GM21526 (cell line): ENCODE measurements around the gene CARD11.
"Not testable (repeated sequence)": the region's sequence is repeated elsewhere in the genome, so short reads cannot be mapped to it uniquely, and the experiment has no call there.

Experiments
- ATAC-seq: cut with Tn5 transposase; IDR thresholded peaks from one replicate; pipeline ENCODE4 v1.9.1; 2021; ENCODE audit warnings: moderate library complexity; ENCODE audit not compliant: unreplicated experiment, low FRiP score

CARD11 gene

DNA sequence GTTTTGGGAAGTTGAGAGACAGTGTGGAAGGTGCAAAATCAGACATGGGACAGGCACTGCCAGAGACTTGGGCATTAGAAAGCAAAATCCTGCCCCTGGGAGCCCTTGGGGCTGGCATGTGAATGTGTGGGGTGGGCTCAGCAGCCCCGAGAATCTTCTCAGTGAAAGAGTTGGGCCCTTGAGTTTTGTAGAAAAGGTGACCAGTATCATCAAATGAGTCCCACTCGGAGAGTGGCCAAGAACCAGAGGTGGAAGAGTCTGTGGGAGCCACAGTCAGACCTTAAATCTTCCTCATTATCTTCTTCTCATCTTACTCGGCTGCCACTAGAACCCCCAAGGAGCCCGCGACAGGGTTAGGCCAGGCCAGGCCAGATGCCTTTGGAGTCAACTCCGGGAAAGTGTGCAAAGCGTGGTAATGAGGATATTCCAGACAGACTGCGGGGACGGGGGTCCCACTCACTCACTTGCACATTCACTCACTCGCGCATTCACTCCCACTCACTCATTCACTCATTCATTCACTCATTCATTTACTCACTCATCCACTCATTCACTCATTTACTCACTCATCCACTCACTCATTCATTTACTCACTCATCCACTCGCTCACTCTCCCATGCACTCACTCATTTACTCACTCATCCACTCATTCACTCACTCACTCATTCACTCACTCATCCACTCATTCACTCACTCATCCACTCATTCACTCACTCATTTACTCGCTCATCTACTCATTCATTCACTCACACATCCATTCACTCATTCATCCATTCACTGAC is 74.9 kb downstream of the CARD11 start:
- ATAC-seq = no peak

DNA sequence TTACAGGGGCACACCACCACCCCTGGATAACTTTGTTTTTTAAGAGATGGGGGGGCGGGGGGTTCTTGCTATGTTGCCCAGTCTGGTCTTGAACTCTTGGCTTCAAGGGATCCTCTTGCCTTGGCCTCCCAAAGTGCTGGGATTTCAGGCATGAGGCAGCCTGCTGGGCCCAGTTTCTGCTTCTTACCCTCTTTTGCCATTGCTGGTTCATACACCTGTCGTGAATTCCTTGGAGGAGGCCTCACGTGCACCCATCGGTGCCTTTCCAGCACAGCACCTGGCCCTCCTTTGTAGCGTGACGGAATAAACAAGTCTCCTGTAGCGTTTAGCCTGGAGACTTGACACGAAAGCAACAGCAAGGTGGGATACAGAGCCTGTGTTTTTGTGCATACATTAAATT is 75.5 kb downstream of the CARD11 start:
- ATAC-seq = no peak

DNA sequence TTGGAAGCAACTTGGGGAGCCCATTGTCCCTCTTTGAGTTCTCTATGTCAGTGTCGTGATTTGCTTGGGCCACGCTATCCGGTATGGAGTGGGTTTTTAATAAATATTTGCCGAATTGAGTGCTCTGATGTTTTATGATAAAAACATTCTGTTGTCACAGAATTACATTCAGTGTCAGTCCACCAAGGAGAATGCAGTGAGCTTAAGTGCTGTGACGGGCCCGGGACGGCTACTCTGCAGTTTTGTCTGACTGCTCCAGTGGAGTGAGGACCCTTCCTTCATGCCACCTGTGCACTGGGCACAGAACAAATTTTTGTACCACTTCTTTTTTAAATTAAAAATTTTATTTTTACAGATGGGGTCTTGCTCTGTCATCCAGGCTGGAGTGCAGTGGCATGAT is 76.0 kb downstream of the CARD11 start:
- no peak for ATAC-seq

DNA sequence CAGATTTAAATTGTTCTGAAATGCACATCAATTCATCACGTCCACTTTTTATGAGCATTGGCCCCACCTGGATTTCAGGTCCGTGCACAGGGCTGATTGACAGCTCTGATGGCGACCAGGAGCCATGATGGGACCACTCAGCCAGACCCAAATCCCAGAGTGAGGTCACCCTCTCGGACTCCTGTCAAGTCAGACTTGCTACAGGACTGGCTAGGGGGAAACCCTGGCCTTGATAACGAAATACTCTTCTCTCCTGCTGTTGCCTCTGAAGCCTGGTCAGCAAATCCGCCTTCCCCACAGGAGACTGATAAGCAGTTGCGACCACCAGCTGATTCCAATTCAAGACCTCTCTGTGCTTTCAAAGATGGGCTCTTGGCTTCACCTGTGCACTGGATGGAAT is 76.4 kb downstream of the CARD11 start:
- ATAC-seq = no peak

DNA sequence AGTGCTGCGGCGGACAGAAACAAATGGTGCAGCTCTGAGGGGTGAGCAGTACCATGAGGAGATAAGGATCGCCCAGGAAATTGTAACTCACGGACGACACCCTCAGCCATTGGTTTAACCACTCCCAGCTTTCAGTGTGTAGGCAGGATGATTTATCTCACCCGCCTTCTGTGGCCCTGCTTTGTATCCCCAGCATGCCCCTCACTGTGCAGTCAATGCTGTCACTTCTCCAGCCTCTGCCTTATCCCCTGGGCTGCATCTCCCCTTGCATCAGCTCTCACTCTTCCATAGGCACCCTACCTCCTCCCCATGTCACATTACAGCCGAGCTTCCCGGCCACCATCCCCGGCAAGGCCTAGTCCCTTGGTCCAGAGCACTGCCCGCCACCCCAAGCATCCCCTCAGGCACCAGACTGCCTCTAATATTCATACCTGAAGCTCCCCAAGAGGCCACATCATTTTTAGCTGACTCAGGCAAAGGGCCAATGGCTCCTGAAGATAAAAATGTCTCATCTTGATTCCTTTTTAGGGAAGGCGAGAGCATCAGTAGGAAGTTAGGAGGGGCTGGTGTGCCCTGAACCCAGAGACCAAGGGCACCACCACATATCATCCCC is 77.1 kb downstream of the CARD11 start:
- no peak for ATAC-seq

DNA sequence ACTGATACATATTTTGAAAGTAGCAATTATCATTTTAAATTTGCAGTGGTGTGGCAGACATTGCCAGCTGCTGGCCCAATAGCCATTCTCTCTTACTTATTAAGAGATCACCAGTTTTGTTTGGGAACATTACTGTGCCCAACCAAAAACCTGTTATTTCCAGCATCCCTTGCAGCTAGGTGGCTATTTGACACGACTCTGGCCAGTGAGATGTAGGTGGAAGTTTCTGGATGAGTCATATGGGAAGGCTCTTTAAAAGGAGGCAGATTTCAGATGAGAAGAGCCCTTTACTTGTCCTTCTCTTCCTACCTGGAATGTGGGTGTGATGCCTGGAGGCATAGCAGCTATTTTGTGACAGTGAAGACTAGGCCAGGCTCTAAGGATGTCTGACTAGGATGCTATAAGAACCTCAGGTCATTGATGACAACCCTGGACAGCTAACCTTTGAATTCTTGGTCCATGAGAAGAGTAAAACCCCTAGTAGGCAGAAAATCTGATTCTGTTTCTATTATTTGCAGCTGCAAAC is 77.9 kb downstream of the CARD11 start:
- ATAC-seq = no peak

DNA sequence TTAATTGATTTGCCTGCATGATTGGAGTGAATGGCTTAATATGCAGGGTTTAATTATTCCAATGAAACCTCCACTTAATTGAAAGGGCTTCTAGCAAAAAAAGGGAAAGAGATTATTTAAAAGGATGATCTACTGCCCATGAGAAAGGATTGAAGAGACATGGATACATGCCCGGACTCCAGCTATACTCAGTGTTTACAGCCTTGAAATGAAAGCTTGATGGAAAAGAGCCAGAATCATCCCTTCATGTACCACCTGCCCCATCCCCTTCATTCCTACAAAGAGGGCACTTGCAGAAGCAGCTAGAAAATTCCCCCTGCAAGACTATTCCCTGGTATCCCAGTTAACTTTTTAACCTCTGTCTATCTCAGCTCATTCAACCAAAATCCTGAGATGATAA is 78.4 kb downstream of the CARD11 start:
- no peak for ATAC-seq

DNA sequence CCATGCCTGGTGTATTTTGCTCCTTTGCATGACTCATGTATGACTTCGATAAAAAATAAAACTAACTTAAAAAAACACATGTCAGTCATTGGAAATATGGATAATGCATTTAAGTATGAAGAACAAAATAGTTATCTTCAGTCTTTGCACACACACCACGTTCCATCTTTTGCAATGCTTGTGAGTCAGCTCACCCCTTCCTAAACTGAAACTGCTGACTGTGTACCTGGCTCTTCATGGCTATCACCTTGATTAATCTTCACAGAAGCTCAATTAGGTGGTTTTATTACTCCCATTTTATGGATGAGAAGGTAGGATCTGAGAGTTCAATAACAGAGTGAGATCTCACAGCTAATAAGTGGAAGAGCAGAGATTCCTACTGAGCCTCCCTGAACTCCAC is 79.5 kb downstream of the CARD11 start:
- no peak for ATAC-seq

DNA sequence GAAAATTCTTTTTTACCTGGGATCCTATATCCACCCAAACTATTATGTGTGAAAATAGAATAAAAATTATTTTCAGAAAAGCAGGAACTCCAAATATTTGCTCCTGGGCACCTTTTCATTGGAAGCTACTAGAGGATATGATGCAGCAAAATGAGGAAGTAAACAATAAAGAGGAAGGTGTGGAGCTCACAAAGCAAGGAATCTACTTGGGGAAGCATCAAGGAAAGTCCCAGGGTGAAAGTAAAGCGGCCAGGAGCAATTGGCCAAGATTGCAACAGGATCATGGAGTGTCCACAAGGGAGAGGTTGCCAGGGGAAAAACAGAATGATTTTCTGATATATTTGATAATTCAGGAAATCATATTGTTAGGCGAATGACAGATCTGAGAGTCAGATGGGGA is 80.8 kb downstream of the CARD11 start:
- no peak for ATAC-seq

DNA sequence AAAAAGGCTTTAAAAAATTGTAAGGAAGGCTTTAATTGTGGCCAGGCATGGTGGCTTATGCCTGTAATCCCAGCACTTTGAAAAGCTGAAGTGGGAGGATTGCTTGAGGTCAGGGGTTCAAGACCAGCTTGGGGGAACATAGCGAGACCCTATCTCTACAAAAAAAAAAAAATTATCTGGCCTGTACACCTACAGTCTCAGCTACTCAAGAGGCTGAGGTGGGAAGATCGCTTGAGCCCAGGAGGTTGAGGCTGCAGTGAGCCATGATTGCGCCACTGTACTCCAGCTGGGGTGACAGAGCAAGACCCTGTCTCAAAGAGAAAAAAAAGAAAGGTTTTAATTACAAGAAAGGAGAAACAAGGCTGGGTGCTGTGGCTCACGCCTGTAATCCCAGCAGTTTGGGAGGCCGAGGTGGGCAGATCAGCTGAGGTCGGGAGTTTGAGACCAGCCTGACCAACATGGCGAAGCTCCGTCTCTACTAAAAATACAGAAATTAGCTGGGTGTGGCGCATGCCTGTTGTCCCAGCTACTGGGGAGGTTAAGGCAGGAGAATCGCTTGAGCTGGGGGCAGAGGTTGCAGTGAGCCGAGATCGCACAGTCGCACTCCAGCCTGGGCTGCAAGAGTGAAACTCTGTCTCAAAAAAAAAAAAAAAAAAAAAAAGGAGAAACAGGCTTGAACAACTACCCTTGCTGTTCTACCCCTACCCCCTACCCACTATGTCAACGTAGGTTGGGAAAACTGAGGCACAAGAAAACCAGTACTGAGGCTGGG is 83.7 kb downstream of the CARD11 start:
- ATAC-seq = no peak

DNA sequence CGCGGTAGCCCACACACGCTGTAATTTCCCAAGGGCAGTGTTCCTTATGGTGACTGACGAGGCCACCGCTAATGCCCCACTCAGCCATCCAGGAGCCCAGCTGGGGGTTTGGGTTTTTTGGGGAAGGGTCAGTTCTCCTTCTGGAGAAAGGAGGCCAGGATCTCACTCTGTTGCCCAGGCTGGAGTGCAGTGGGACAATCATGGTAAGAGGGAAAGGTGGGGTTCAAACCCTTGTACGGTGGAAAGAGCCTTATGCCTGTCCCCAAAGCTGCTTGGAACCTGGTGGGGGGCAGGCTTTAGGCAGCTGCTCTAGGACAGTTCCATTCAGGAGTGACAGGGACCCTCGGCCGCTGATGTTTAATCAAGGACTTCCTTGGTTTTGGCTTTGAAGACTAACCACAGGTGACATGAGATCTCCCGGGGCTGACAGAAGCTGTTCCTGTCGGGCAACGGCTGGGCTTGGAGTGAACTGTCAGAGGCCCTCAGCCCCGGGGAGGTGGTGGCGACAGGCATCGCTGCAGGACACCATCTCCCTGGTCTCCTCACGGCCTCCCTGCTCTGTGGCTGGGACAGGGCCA is 84.5 kb downstream of the CARD11 start:
- ATAC-seq = no peak

DNA sequence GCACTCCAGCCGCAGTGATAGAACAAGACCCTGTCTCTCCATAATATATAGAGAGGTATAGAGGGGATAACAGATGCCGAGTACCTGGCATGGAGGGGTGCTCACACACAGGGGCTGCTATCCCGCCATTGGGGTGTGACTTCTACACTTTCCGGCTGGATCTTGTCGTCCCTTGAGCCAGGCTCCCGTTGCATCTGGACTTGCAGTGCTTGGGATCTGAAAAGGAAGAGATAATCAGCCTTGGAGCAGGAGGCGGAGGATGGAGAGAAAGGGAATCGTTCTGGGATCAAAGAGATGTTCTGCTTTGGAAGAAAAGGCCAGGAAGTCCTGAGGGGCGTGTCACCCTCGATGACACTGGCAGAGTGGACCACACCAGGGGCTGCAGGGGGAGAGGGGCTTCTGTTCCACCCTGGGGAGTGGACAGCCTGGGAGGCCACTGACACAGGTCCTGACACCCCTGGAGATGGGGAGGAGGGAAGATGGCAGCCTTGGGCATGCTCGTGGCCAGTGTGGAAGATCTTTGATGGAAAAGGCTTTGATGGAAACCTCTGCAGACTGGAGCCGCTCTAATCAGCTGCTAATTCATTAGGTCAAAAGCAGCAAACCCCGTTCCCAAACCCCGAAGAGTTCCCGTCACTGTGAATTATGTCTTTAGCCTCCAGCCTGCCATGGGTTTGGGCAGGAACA is 85.1 kb downstream of the CARD11 start:
- no peak for ATAC-seq

DNA sequence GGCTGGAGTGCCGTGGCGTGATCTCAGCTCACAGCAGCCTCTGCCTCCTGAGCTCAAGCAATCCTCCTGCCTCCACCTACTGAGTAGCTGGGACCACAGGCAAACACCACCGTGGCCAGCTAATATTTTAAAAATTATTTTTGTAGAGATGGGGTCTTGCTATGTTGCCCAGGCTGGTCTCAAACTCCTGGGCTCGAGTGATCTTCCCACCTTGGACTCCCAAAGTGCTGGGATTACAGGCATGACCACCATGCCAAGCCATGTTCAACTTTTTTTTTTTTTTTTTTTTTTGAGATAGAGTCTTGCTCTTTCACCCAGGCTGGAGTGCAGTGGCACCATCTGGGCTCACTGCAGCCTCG is 86.3 kb downstream of the CARD11 start:
- not testable (repeated sequence) for ATAC-seq

DNA sequence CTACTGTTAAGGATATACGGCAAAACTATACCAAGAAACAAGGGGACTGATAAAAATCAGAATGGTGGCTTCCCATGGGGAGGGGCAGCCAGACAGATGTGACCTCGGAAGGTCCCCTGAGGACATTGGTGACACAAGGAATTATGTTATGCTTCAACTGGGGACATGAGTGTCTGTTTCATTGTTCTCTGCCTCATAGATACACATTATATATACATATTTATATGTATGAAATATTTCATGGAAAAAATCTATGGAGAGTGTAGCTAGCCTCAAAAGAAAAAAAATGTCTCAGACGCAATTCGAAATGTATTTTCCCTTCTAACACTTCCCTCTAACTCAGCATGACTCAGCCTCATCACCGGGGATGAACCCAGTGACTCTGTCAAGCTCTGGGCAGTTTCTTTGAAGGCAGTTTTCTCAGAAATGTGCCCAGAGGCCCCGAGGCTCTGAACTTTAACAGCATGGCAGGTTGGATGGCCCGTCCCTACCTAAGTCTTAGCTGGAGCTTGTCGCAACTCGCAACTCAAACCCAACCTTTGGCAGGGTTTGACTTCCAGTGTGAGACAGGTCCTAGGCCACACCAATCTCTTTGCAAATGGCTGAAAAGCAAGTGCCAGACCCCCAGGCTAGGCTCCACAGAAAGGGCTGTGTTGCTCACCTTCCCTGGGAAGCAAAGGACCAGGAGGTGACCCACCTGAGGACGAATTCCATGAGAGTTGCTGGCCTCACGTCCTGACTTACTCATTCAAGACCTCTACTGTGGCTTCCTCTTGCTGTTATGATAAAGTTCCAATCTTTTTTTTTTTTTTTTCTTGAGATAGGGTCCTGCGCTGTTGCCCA is 86.9 kb downstream of the CARD11 start:
- no peak for ATAC-seq

DNA sequence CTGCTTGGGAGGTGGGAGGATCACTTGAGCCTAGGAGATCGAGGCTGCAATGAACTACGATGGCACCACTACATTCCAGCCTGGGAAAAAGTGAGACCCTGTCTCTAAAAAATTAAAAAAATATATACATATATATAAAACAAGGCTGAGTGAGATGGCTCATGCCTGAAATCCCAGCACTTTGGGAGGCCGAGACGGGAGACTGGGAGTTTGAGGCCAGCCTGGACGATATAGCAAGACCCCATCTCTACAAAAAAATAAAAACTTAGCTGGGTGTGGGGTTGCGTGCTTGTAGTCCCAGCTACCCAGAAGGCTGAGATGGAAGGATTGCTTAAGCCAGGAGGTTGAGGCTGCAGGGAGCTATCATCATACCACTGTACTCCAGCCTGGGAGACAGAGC is 87.6 kb downstream of the CARD11 start:
- no peak for ATAC-seq

DNA sequence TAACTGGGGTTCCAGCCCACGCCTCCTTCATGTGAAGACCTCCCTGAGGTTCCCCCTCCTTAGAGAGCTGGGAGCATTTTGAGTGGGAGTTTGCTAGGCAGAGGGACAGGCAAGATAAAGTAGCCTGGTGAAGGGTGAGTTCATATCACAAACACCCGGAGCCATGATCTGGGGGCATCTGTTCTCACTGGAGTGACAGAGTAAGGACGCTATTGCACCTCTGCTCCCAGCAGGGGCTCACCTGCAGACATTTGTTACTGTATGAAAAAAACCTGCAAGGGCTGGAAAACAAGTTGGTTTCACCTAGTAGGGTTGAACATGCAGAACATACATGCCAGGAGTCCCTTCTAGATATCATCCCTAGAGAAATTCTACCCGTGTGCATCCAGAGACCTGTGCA is 88.4 kb downstream of the CARD11 start:
- ATAC-seq = no peak

DNA sequence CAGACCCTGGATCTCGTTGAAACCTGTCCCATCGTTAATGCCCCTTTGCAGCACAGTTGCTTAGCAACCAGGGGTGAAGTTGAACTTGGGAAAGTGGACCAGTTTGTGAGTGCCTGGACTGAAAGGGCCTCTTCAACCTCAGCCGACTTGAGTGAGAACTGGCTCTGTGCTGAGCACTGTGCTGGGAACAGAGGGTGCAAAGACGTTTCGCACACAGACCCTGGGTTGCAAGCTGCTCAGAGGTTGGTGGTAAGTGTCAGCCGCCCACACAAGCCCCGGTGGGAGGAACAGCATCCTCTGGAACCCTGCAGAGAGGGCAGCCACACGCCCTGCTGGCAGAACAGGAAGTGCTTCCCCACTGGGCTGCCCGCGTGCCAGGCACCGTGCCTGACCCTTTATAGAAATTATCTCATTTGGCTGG is 89.2 kb downstream of the CARD11 start:
- ATAC-seq = no peak

DNA sequence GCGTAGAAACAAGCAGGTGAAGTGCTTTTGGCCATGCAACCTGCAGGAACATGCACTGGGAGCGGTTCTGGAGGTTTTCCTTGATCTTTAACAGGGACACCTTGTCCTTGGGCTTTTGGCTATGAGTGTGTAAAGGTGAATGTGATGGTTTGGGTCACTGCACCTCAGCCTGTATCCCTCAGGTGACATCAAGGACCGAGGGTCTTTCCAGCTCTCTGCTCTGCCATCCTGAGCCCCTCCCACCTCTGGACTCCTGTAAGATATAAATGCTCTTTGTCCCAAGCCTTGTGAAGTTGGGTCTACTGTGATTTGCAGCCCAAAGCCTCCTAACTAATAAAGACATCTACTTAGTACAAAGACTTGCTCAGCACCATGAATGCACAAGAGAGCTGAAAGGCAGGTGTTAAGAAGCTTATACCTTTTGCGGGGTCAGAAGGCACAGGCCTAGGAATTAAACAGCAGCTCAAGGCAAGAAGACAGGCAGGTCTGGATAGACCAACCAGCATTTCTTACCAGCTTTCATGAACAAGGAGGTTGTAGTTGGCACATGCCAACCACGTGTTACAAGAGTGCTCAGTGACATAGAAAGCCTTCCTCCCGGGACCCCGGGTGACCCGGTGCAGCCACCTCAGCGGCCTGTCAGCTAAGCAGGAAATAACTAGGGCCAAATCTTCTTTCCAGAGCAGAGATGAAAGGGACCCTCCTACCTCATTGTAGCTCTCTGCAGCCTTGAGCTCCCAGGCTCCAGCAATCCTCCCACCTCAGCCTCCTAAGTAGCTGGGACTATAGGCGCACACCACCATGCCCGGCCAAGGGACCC is 89.9 kb downstream of the CARD11 start:
- ATAC-seq = no peak

DNA sequence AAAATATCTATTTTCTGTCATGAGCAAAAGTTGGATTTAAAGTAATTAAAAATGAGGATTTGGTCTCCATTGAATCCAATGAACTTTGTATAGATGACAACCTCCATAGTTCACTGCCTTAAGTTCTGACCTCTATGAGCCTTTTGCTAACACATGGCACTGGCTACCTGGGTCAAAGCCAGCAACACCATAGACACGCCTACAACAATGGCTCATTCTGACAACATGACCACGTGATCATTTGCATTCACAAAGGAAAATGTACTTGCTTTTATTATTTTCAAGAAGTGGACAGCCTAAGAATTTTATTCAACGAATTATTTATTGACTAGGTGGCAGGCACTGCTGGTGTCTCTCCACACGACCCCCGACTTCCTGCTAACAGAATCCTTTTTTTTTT is 90.6 kb downstream of the CARD11 start:
- ATAC-seq = no peak
